ENCODE data around the gene FAM227B.

DNA sequence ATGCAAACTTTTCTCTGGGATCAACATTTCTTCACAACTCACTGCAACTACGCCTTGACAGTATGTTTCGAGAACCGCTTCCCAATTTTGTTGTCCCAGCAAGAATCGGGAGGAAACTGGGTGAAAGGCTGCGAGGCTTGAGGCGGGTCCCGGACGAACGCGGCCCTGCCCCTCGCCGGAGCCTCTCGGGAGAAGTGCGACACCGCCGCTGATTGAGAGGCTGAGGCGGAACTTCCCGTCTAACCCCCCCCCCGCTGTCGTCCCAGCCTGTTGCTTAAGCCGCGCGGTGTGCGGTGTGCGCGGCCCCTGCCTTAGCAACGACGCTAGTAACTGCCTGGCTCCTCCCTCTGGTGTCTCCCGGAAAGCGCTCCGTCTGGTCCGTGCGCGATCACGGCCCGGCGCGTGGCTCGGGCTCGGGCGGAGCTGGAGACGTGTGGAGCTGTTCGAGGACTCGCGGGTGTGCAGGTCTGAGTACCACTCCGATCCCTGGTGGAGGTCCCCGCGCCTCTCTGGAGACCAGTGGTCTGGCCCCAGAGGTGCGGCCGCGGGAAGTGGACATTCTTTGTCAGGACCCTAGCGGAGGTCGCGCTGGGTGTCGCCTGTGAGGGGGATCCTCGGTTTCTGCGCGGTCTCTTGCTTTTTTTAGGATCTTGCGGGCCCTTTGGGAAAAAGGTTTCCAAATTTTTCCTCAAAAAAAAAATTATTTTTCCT lies at the start of gene FAM227B, which contains the start of gene DTWD1:
- TF ChIP-seq POLR2AphosphoS5 (IDR thresholded peaks at IDR 0.05; ENCODE audit: insufficient read depth in 1 of 2, low read depth in 1 of 2): peak; percentile 85 to 99
- TF ChIP-seq CTCF (IDR thresholded peaks at IDR 0.05): no peak

All from vagina (tissue), 2 donors.